Left ventricle myocardium superior (tissue), 1 donor: ENCODE results near the gene FGF14. TPM values are rescaled to one million over a fixed set of nuclear protein-coding genes. Genes with fewer than 3 reads are reported as not detected.

ENCODE experiments used
- ATAC-seq: fragments of 200-7000 bp; cut with Tn5 transposase; one replicate; pipeline ENCODE4 v1.9.1; 2020; ENCODE audit warnings: mild to moderate bottlenecking, moderate library complexity
- DNase-seq: peaks from one replicate; pipeline ENCODE4 v3.0.0-alpha.2; 2020
- intact Hi-C: fragments of 100-400 bp; cut with micrococcal nuclease; formaldehyde crosslinking; loops from one replicate; pipeline ENCODE4 v1.11.0; 2022
- total RNA-seq: library from RNA; stranded (reverse); fragmentation: NEBNext Ultra II Directional; extraction: Animal tissue kit (Norgen Biotek cat#: 25700); gene quantifications from one replicate; pipeline ENCODE4 v1.2.1, GENCODE V29; 2021
- donor health status: DM: no; HTN: yes; CAD: no; lungs with severe emphysema.

Gene FGF14
- total RNA-seq, 1 donor from 2014 or later: 3.3 TPM

GRCh38 chr13:102317593-102317992, 84.3 kb downstream of the FGF14 start:
- peak; percentile 88 for DNase-seq
- intact Hi-C loops: no loop called here
- peak; percentile 96 for ATAC-seq

GRCh38 chr13:102316732-102317131, 85.1 kb downstream of the FGF14 start:
- no peak for DNase-seq
- intact Hi-C loops: no loop called here
- ATAC-seq: no peak

- ATAC-seq (no peak), DNase-seq (no peak)
- intact Hi-C loops: no loop called here
Measured at GRCh38 chr13:102312841-102313240, 89.0 kb downstream of the FGF14 start.

- intact Hi-C loops: no loop called here
- ATAC-seq (no peak), DNase-seq (no peak)
Measured at GRCh38 chr13:102311901-102312300, 89.9 kb downstream of the FGF14 start.

- peak; percentile 55 for ATAC-seq
- DNase-seq: no peak
- intact Hi-C loops: no loop called here
Measured at GRCh38 chr13:102311419-102311796, 90.4 kb downstream of the FGF14 start.

GRCh38 chr13:102310691-102311418, 91.0 kb downstream of the FGF14 start:
- DNase-seq (peak; percentile 46), ATAC-seq (peak; percentile 77)
- intact Hi-C loops: no loop called here

- ATAC-seq: peak; percentile 48
- DNase-seq: peak; percentile 36
- intact Hi-C loops: no loop called here
Measured at GRCh38 chr13:102309110-102309509, 92.7 kb downstream of the FGF14 start.

GRCh38 chr13:102302534-102302933, 99.3 kb downstream of the FGF14 start:
- DNase-seq (no peak), ATAC-seq (no peak)
- intact Hi-C loops: no loop called here

GRCh38 chr13:102300379-102300778, 101.5 kb downstream of the FGF14 start:
- DNase-seq (no peak), ATAC-seq (no peak)
- intact Hi-C loops: no loop called here

GRCh38 chr13:102299366-102299765, 102.5 kb downstream of the FGF14 start:
- ATAC-seq (no peak), DNase-seq (no peak)
- intact Hi-C loops: no loop called here

- intact Hi-C loops: no loop called here
- DNase-seq (no peak), ATAC-seq (no peak)
Measured at GRCh38 chr13:102298051-102298450, 103.8 kb downstream of the FGF14 start.

GRCh38 chr13:102295316-102296048, 106.4 kb downstream of the FGF14 start:
- DNase-seq (no peak), ATAC-seq (no peak)
- intact Hi-C loops: no loop called here

- intact Hi-C loops: no loop called here
- DNase-seq (no peak), ATAC-seq (no peak)
Measured at GRCh38 chr13:102294407-102295018, 107.3 kb downstream of the FGF14 start.

- ATAC-seq (peak; percentile 73), DNase-seq (no peak)
- intact Hi-C loops: no loop called here
Measured at GRCh38 chr13:102293723-102294122, 108.1 kb downstream of the FGF14 start.

- no peak for ATAC-seq
- DNase-seq: no peak
Measured at GRCh38 chr13:102291587-102292218, 110.1 kb downstream of the FGF14 start.

GRCh38 chr13:102289606-102290005, 112.2 kb downstream of the FGF14 start:
- no peak for ATAC-seq
- no peak for DNase-seq
- intact Hi-C loops: no loop called here

More at GRCh38 chr13:102291587-102292218, 110.1 kb downstream of the FGF14 start:
- intact Hi-C loops: no loop called here

- ATAC-seq: no peak
- no peak for DNase-seq
- intact Hi-C loops: no loop called here
Measured at GRCh38 chr13:102286326-102286725, 115.5 kb downstream of the FGF14 start.

- DNase-seq (no peak), ATAC-seq (no peak)
- intact Hi-C loops: no loop called here
Measured at GRCh38 chr13:102280366-102280765, 121.5 kb downstream of the FGF14 start.

- peak; percentile 87 for ATAC-seq
- DNase-seq: peak; percentile 70
- intact Hi-C loops: no loop called here
Measured at GRCh38 chr13:102277286-102277685, 124.6 kb downstream of the FGF14 start.

GRCh38 chr13:102276404-102276803, 125.4 kb downstream of the FGF14 start:
- no peak for ATAC-seq
- intact Hi-C loops: no loop called here

More at GRCh38 chr13:102276404-102276803, 125.4 kb downstream of the FGF14 start:
- no peak for DNase-seq
